ENCODE results near the gene GARRE1. TPM values are rescaled to one million over a fixed set of nuclear protein-coding genes. Genes with fewer than 3 reads are reported as not detected.

Gene GARRE1
- total RNA-seq, 1 donor from 2014 or later, result 20.1 TPM

GRCh38 chr19:34282611-34283519 is 28.5 kb downstream of the GARRE1 start:
- Histone ChIP-seq H3K27me3 (ENCODE audit: insufficient read depth, low read length) (no peaks in the 10 kb centered on the region), H3K79me2 (ENCODE audit: insufficient read depth, low read length) (peaks cover 59% of the 10 kb centered on the region), H3K4me1 (ENCODE audit: insufficient read depth, low read length) (peaks cover 3% of the 10 kb centered on the region), H3K9ac (ENCODE audit: low read length) (no peak overlapping the region), H3K36me3 (ENCODE audit: insufficient read depth, low read length) (no peaks in the 10 kb centered on the region), H3K27ac (ENCODE audit: low read depth, low read length) (no peak overlapping the region), H3K4me3 (ENCODE audit: insufficient read depth, low read depth, low read length) (no peak overlapping the region), H3K4me2 (ENCODE audit: low read length) (no peak overlapping the region), H3K9me3 (ENCODE audit: insufficient read depth, low read depth, low read length) (no peaks in the 10 kb centered on the region), H4K20me1 (ENCODE audit: insufficient read depth, low read length) (peaks cover 6% of the 10 kb centered on the region), H2AFZ (ENCODE audit: low read depth, low read length) (no peak overlapping the region)
- Mint-ChIP-seq H3K9me3 (ENCODE audit: unreplicated experiment) (no peaks in the 10 kb centered on the region), H3K27ac (ENCODE audit: unreplicated experiment) (no peak overlapping the region), H3K4me1 (ENCODE audit: low read depth, unreplicated experiment) (peaks cover 2% of the 10 kb centered on the region), H3K4me3 (ENCODE audit: unreplicated experiment) (no peak overlapping the region), H3K27me3 (ENCODE audit: low read depth, unreplicated experiment) (no peaks in the 10 kb centered on the region), H3K36me3 (ENCODE audit: low read depth, unreplicated experiment) (peaks cover 12% of the 10 kb centered on the region)
- FAIRE-seq, result no peak
- TF ChIP-seq EZH2 (IDR thresholded peaks at IDR 0.05; ENCODE audit: insufficient read depth, low read length) (no peak), CTCF (IDR thresholded peaks at IDR 0.05; ENCODE audit: insufficient read depth, low read depth, low read length) (no peak)
- no peak for DNase-seq (ENCODE audit: low read depth)

GRCh38 chr19:34284505-34284904 is 30.2 kb downstream of the GARRE1 start:
- peaks cover 52% of the 10 kb centered on the region for H3K79me2 ChIP-seq (ENCODE audit: insufficient read depth, low read length)

More at GRCh38 chr19:34284505-34284904, 30.2 kb downstream of the GARRE1 start:
- Mint-ChIP-seq H3K36me3 (ENCODE audit: low read depth, unreplicated experiment) (peaks cover 14% of the 10 kb centered on the region), H3K9me3 (ENCODE audit: unreplicated experiment) (no peaks in the 10 kb centered on the region), H3K4me3 (ENCODE audit: unreplicated experiment) (no peak overlapping the region), H3K27me3 (ENCODE audit: low read depth, unreplicated experiment) (no peaks in the 10 kb centered on the region), H3K27ac (ENCODE audit: unreplicated experiment) (no peak overlapping the region), H3K4me1 (ENCODE audit: low read depth, unreplicated experiment) (peaks cover 2% of the 10 kb centered on the region)
- Histone ChIP-seq H3K36me3 (ENCODE audit: insufficient read depth, low read length) (no peaks in the 10 kb centered on the region), H3K9ac (ENCODE audit: low read length) (no peak overlapping the region), H4K20me1 (ENCODE audit: insufficient read depth, low read length) (peaks cover 6% of the 10 kb centered on the region), H3K9me3 (ENCODE audit: insufficient read depth, low read depth, low read length) (no peaks in the 10 kb centered on the region), H3K4me2 (ENCODE audit: low read length) (no peak overlapping the region), H3K4me1 (ENCODE audit: insufficient read depth, low read length) (peaks cover 3% of the 10 kb centered on the region), H3K27me3 (ENCODE audit: insufficient read depth, low read length) (no peaks in the 10 kb centered on the region), H2AFZ (ENCODE audit: low read depth, low read length) (no peak overlapping the region), H3K27ac (ENCODE audit: low read depth, low read length) (no peak overlapping the region), H3K4me3 (ENCODE audit: insufficient read depth, low read depth, low read length) (no peak overlapping the region)
- TF ChIP-seq CTCF (IDR thresholded peaks at IDR 0.05; ENCODE audit: insufficient read depth, low read depth, low read length) (no peak), EZH2 (IDR thresholded peaks at IDR 0.05; ENCODE audit: insufficient read depth, low read length) (no peak)
- DNase-seq (ENCODE audit: low read depth) (no peak), FAIRE-seq (no peak)
